Umbilical cord (tissue), 2 donors: ENCODE measurements around the gene IFRD1. TPM values are rescaled to one million over a fixed set of nuclear protein-coding genes. Genes with fewer than 3 reads are reported as not detected.

ENCODE experiments used
- DNase-seq: peaks from one replicate; pipeline ENCODE4 v3.0.0-alpha.2; 2015; ENCODE audit warnings: low spot score
- total RNA-seq: library from RNA; depleted of rRNA; stranded (reverse); fragments of >200 nt; gene quantifications from one replicate; pipeline ENCODE4 v1.2.3, GENCODE V29; 2014; ENCODE audit warnings: low replicate concordance; ENCODE audit not compliant: insufficient read depth

Gene IFRD1
- total RNA-seq, 1 donor from 2014 or later: 79.9 TPM

DNA sequence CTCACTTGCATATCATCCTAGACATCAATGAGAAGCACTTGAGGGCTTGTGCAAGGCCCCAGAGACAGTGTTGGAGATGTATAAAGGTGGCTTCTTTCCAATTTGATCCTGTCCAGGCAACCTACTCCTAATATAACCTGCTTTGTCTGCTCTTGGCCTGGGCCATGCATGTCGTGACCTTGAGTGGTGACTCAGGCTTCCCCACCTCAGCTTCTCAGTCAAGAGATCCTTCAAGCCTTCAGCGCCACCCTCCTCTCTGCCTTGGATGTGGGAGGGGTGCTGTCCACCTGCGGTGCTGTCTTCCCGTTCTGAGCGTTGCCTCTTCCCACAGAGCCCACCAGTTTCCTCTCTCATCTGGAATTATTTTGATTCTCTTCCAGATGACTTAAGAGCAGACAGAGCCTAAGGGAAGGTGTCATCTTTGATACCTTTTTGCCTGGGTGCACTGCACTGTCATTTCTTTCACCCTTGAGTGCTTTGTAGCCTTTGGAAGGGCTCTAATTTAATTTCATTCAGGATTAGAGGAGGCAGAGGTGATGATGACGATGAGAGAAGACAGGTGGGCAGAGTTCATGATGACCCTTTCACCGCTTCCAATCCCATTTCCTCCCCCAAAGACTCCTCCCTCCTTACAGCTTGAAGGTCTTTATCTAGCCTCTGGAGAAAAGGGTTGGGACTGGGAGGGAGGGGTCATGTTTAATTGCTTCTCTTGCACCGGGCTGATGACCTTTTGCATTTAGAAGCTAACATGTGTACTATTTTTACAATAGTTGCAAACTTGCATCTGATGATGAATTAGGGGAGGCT lies 37.4 kb downstream of the IFRD1 start:
- no peak for DNase-seq

DNA sequence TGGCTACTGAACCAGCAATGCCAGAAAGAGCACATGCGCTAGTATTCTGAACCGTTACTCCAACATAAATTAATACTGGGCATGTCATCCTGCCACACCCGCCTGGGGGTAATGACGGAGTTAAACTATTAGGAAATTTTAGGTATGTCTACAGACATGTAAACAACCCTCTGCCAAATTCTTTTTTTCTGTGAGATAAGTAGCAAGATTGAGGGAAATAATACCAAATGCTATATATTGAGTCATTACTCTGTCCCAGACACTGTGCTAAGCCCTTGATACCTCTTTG lies 37.9 kb downstream of the IFRD1 start:
- no peak for DNase-seq

DNA sequence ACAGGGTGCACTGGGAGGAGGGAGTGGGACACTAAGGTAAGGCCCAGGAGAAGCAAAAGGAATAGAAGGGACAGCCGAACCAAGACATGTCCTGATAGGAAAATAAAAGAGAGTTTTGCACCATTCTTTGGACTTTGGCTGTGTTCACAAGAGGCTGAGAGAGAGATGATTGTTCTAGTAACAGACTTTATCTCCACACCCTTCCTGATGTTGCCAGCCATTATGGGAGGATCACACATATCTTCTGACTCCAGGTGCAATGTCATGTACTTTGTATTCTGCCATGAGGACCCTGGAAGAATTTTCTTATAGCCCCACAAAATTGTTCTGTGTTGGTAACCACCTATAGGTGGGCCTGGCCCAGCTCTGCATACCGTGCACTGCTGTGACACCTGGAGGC lies 41.9 kb downstream of the IFRD1 start:
- DNase-seq: no peak

- no peak for DNase-seq
These were observed 44.4 kb downstream of the IFRD1 start for GRCh38 chr7:112494656-112495055.

DNA sequence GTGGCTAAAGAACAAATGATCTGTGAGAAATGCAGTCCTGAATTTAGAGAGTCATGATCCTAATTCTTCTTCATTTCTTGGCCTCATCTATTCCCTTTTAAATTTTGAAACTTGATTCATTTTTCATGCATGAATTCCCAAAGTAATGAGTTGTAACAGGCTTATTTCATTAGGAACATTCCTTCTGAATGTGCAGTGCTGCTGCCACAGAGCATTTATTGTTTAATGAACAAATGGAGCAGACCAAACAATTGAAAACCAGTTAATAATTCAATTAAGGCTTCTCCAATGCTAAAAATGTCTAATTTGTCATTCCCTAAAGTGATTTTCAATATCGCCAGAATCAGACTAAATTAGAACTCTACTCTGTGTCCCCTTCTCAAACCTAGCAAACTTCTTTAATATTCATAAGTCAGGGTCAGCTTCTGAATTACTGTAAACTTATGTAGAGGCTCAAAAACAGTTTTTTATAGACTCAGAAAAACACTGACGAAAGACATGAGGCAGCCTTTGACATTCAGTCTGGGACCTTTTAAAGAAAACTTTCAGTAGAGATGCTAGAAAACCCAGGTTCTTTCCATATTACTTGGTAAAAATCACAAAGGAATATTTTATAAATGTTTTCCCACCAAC lies 45.0 kb downstream of the IFRD1 start:
- no peak for DNase-seq

DNA sequence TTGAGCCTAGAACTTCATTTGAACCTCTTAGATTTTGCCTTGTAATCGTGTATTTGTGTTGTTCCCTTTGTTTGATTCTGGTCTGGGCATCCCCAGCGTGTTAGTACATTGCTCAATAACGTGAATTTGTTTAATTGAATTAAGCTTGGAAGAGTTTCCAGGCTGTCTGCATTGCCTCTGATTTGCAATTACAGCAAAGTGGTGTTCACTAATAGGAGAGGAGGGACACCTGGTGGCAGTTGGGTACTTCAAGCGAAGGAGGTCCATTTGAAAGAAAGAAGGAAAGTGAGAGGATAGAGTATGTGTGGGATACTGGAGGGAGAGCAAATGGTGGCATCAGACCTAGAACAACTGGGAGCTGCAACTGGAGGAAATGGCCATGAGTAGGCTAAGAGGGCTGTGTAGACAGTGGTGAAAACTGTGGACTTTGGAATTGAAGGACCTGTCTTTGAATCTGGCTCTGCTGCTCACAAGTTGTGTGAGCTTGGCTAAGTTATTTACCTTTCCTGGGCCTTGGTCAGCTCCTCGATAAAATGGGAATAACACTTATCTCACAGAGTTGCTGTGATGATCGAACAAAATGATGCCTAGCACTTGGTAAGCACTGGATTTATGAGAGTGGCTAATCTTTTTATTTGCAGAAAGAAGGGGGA lies 45.7 kb downstream of the IFRD1 start:
- DNase-seq: peak; percentile 56

DNA sequence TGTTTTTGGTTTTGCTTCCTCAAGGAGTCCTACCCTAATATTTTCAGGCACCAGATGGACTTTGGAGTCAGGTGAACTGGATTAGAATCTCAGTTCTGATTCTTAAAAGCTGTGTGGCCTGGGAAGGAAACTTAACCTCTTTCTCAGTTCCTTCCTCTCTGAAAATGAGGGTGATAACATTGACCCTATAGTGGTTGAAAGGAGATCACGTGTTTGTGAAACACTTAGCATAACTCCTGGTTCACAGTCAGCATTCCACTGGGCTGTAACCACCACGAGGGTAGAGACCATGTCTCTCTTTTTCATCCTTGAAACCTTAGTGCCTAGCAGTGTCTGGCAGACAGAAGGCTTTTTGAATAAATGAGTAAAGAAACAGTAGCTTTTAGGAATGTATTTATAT lies 47.2 kb downstream of the IFRD1 start:
- DNase-seq: no peak

- DNase-seq: peak; percentile 25
These were observed 50.4 kb downstream of the IFRD1 start for GRCh38 chr7:112500619-112501018.

- DNase-seq: peak; percentile 30
These were observed 51.7 kb downstream of the IFRD1 start for GRCh38 chr7:112501801-112502503.

DNA sequence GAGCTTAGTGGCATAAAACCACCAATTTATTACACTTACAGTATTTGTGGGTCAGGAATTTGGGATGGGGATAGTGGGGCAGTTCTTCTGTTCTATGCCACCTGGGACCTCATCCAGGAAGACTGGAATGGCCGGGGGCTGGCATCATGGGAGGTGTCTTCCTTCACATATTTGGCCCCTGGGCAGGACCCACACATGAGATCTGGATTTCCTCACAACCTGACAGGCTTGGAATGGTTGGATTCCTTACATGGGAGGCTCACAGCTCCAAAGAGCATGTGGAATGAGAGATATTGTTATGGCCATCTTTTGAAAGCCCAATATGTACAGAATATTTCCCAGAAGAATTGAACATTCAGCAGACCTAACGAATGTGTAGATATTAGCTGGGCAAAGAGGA lies 52.4 kb downstream of the IFRD1 start:
- DNase-seq: peak; percentile 26

DNA sequence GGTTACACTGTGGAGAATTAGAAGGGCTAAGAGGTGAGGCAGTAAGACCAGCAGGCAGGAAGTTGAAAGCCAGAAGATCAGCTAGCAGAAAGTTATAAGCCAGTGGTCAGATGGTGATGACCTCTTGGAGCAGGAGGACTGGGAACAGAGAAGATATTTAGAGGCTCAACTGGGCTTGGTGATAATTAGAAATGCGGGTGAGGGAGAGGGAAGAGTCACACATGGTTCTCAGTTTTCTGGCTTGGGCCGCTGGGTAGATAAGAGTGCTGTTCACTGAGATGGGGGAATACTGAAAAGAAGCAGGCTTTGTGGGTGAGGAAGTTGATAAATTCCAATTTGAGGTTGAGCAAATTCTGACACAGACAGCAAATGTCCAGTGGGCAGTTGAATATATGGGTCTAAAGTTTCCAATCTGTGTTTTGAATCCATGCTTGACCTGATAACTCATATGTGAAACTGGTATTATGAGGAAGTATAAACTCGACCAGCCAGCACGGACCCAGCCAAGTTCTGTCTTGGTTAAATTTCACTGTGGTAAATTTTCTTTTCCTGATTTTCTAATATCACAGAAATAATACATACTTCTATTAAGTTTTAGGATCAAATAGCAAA lies 53.2 kb downstream of the IFRD1 start:
- no peak for DNase-seq

DNA sequence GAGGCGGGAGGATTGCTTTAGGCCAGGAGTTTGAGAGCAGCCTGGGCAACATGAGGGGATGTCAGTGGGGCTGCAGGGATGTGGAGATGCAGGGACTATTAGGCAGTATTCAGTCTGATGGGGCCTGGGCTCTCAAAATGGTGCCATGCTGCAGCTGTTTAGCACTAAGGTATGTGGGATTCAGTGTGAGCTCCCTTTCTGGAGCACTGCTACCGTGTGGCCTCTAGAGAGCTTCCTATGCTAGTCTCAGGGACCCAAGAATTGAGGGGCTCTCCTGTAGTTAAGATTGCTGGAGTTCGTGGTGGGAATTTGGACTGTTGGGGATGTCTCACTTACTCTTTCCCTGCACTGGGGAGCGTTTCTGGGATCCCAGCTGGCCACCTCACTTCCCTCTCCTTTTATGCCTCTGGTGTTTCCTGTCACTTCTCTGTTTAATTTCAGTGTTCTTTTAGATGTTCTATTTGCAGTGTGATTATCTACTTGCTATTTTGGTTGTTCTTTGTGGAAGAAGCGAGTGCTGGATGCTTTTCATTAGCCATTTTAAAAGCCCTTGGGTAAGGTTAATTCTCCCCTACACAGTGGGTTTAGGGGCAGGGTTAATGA lies 53.9 kb downstream of the IFRD1 start:
- no peak for DNase-seq

- peak; percentile 46 for DNase-seq
These were observed 55.2 kb downstream of the IFRD1 start for GRCh38 chr7:112505495-112505894.

- no peak for DNase-seq
These were observed 58.1 kb downstream of the IFRD1 start for GRCh38 chr7:112508404-112508803.

GRCh38 chr7:112509402-112509801 lies 59.1 kb downstream of the IFRD1 start:
- peak; percentile 79 for DNase-seq

DNA sequence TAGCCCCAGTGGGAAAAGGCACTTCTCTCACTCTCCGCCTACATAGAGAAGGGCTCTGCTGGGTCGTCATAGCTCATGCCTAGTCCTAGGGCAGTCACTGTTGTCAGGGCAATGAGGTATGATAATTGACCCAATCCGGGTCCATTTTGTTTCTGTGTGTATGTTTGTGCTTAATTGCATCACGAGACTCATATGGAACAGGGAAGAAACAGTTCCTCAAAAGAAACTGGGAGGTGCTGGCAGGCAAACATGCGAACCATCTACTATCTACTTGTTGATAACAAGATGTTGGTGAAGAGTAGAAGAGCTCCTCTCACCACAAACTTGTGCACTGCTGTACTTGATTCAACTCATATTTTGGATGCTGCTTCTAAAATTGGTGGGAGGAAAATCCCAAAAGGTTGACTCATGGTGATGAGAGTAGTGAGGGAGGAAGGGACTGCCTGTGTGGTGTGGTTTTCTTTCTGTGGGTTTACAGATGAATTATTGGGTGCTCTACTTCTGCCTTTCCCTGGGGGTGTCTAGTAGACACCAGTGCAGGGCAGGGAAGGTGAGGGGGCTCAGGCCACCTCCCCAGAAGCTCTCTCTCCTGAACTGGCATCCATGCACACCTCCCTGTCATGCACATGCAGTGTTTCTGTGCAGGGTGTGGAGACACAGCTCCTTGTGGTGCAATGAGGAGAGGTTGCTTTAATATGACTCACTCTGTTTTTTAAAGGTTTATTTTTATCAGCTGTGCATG lies 59.9 kb downstream of the IFRD1 start:
- DNase-seq: peak; percentile 29

DNA sequence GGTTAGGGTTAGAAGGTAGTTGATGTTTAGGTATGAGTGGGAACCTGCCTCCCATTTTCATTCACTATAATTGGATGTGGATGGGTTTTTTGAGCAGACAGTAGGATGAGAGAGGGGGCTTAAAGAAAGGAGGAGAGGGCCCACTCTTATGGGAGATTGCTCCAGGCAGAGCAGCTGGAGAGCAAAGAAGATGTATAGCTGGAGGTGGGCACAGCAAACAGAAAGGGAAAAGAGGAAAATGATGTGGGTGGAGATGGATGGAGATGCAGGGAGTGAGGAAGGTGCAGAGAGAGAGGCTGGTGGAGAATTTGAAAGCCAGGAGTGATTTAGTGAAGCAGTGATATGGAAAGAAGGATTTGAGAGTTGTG lies 60.5 kb downstream of the IFRD1 start:
- no peak for DNase-seq

GRCh38 chr7:112511451-112512202 lies 61.4 kb downstream of the IFRD1 start:
- no peak for DNase-seq

- no peak for DNase-seq
These were observed 62.4 kb downstream of the IFRD1 start for GRCh38 chr7:112512451-112513210.
